Parathyroid adenoma (tissue), 2 donors: Measurements from ENCODE around the gene GABARAPL2.
"Not testable (repeated sequence)": the region's sequence is repeated elsewhere in the genome, so short reads cannot be mapped to it uniquely, and the experiment has no call there.

Experiments used
- H2AFZ ChIP-seq: fragments of 300-600 bp; sonication (generic); one replicate; pipeline ENCODE4 v1.7.0; 2017; ENCODE audit warnings: antibody characterized with exemption, mild to moderate bottlenecking
- H3K27ac ChIP-seq: fragments of 300-600 bp; sonication (generic); one replicate; pipeline ENCODE4 v1.7.0; 2017
- H3K27me3 ChIP-seq: fragments of 300-600 bp; sonication (generic); one replicate; pipeline ENCODE4 v1.7.0; 2017; ENCODE audit warnings: low read length; ENCODE audit not compliant: control insufficient read depth, insufficient read depth
- H3K36me3 ChIP-seq: fragments of 300-600 bp; sonication (generic); one replicate; pipeline ENCODE4 v1.7.0; 2017; ENCODE audit warnings: low read length; ENCODE audit not compliant: control insufficient read depth, insufficient read depth
- H3K4me1 ChIP-seq: fragments of 300-600 bp; sonication (generic); one replicate; pipeline ENCODE4 v1.7.0; 2017; ENCODE audit warnings: control low read depth
- H3K4me2 ChIP-seq: fragments of 300-600 bp; sonication (generic); one replicate; pipeline ENCODE4 v1.7.0; 2017; ENCODE audit warnings: low read length
- H3K4me3 ChIP-seq: fragments of 300-600 bp; sonication (generic); one replicate; pipeline ENCODE4 v1.7.0; 2017; ENCODE audit warnings: low read depth, low read length
- H3K79me2 ChIP-seq: fragments of 300-600 bp; sonication (generic); one replicate; pipeline ENCODE4 v1.7.0; 2017; ENCODE audit warnings: control low read depth
- H3K9ac ChIP-seq: fragments of 300-600 bp; sonication (generic); one replicate; pipeline ENCODE4 v1.7.0; 2017; ENCODE audit warnings: mild to moderate bottlenecking
- H3K9me3 ChIP-seq: fragments of 300-600 bp; sonication (generic); one replicate; pipeline ENCODE4 v1.7.0; 2017; ENCODE audit warnings: low read length; ENCODE audit not compliant: control insufficient read depth
- CTCF ChIP-seq: fragments of 300-600 bp; sonication (generic); IDR thresholded peaks from one replicate; pipeline ENCODE4 v1.7.0; 2017; ENCODE audit warnings: antibody characterized with exemption, mild to moderate bottlenecking
- donor health status: primary hyperparathyroidism.

GABARAPL2 gene

GRCh38 chr16:75588716-75589115 lies 22.5 kb downstream of the GABARAPL2 start:
- Histone ChIP-seq H3K36me3 (no peaks in the 10 kb centered on the region), H3K4me3 (no peak overlapping the region), H3K4me2 (no peak overlapping the region), H2AFZ (no peak overlapping the region), H3K9ac (no peak overlapping the region), H3K4me1 (no peaks in the 10 kb centered on the region), H3K27me3 (no peaks in the 10 kb centered on the region), H3K27ac (no peak overlapping the region), H3K79me2 (no peaks in the 10 kb centered on the region), H3K9me3 (no peaks in the 10 kb centered on the region)
- no peak for TF ChIP-seq CTCF

DNA sequence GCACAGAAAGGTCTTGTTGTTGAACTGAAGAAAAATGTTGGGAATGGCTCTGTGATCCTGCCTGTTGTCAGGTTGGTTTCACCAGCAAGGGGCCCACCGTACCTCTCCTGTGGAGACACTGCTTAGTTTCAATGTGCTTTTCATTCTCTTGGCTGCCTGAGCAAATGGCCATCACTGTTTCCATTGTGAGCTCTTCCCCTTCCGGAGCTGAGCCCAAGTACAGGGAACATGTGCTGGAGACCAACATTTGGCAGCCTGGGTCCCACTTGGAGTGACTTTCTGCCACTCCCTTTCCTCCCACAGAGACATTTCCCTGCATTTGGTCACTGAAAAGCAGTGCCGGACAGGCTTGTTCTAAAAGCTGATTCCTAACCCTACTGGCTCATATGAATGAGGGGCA lies 23.1 kb downstream of the GABARAPL2 start:
- H3K4me1 ChIP-seq = no peaks in the 10 kb centered on the region

GRCh38 chr16:75590920-75591843 lies 25.0 kb downstream of the GABARAPL2 start:
- H3K9me3 ChIP-seq = no peaks in the 10 kb centered on the region
- H3K4me3 ChIP-seq = no peak overlapping the region
- H2AFZ ChIP-seq = no peak overlapping the region
- no peak for TF ChIP-seq CTCF
- no peak overlapping the region for H3K9ac ChIP-seq
- no peaks in the 10 kb centered on the region for H3K36me3 ChIP-seq
- H3K27me3 ChIP-seq = no peaks in the 10 kb centered on the region
- H3K4me1 ChIP-seq = no peaks in the 10 kb centered on the region
- H3K27ac ChIP-seq = no peak overlapping the region
- H3K4me2 ChIP-seq = no peak overlapping the region
- H3K79me2 ChIP-seq = no peaks in the 10 kb centered on the region

More for the DNA sequence above, 23.1 kb downstream of the GABARAPL2 start:
- Histone ChIP-seq H3K79me2 (no peaks in the 10 kb centered on the region), H2AFZ (no peak overlapping the region), H3K9me3 (no peaks in the 10 kb centered on the region), H3K4me2 (no peak overlapping the region), H3K27ac (no peak overlapping the region), H3K36me3 (no peaks in the 10 kb centered on the region), H3K27me3 (no peaks in the 10 kb centered on the region), H3K4me3 (no peak overlapping the region), H3K9ac (no peak overlapping the region)
- TF ChIP-seq CTCF = no peak

- not testable (repeated sequence) for H3K4me2 ChIP-seq, H3K27me3 ChIP-seq, H2AFZ ChIP-seq, H3K36me3 ChIP-seq, H3K27ac ChIP-seq, H3K79me2 ChIP-seq, H3K4me1 ChIP-seq, H3K9me3 ChIP-seq, H3K9ac ChIP-seq, H3K4me3 ChIP-seq
These were observed 25.7 kb downstream of the GABARAPL2 start for GRCh38 chr16:75591927-75592326.

DNA sequence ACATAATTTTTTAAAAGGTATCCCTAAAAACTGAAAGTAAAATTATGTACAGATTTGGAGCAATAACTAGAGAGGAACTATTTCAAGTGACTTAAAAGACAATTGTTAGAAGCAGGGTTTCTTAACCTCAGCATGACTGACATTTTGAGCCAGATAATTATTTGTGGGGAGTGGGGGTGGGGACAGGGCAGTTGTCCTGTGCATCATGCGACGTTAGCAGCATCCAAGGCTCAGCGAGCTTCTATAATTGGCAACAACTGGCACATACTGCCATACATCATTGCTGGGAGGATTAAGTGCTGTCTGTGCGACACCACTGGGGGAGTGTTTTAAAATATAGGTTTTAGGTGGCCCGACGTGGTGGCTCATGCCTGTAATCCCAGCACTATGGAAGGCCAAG lies 27.1 kb downstream of the GABARAPL2 start:
- Histone ChIP-seq H3K79me2 (no peaks in the 10 kb centered on the region), H3K27ac (no peak overlapping the region), H3K36me3 (no peaks in the 10 kb centered on the region), H3K27me3 (no peaks in the 10 kb centered on the region), H3K9me3 (no peaks in the 10 kb centered on the region), H2AFZ (no peak overlapping the region), H3K9ac (no peak overlapping the region), H3K4me3 (no peak overlapping the region), H3K4me1 (no peaks in the 10 kb centered on the region), H3K4me2 (no peak overlapping the region)
- no peak for TF ChIP-seq CTCF
